Measurements from ENCODE around the gene SRSF8. TPM values are rescaled to one million over a fixed set of nuclear protein-coding genes. Genes with fewer than 3 reads are reported as not detected.
"Not testable (repeated sequence)": the region's sequence is repeated elsewhere in the genome, so short reads cannot be mapped to it uniquely, and the experiment has no call there.

SRSF8 gene
- total RNA-seq, result 17.9 and 27.0 TPM in 2 replicates

- no peak for DNase-seq
Measured at GRCh38 chr11:95066716-95067038, at the start of gene SRSF8. Gene SRSF8, plus strand, starts transcription at chr11:95066919. Its CDS starts 308 bp downstream, at chr11:95067227.

- DNase-seq, result not testable (repeated sequence)
Measured at GRCh38 chr11:95021468-95021867, 45.3 kb upstream of the SRSF8 start.

- no peak for DNase-seq
Measured at GRCh38 chr11:95024958-95025357, 41.8 kb upstream of the SRSF8 start, which contains the start of gene KDM4E. Gene KDM4E, plus strand, starts transcription at chr11:95025258. Its CDS starts 300 bp downstream, at chr11:95025558.

GRCh38 chr11:95025594-95025993 lies 41.1 kb upstream of the SRSF8 start:
- DNase-seq, result not testable (repeated sequence)

GRCh38 chr11:95028357-95028756 lies 38.4 kb upstream of the SRSF8 start:
- no peak for DNase-seq

- no peak for DNase-seq
Measured at GRCh38 chr11:95033051-95033450, 33.7 kb upstream of the SRSF8 start.

GRCh38 chr11:95035316-95035715 lies 31.4 kb upstream of the SRSF8 start:
- DNase-seq, result no peak

- DNase-seq, result peak; percentile 29
Measured at GRCh38 chr11:95037356-95038035, 29.2 kb upstream of the SRSF8 start.

GRCh38 chr11:95042239-95042638 lies 24.5 kb upstream of the SRSF8 start:
- no peak for DNase-seq

- DNase-seq, result no peak
Measured at GRCh38 chr11:95042906-95043305, 23.8 kb upstream of the SRSF8 start.

- DNase-seq, result no peak
Measured at GRCh38 chr11:95044010-95044409, 22.7 kb upstream of the SRSF8 start.

GRCh38 chr11:95045812-95046211 lies 20.9 kb upstream of the SRSF8 start:
- no peak for DNase-seq

- not testable (repeated sequence) for DNase-seq
Measured at GRCh38 chr11:95049122-95049521, 17.6 kb upstream of the SRSF8 start, which contains the start of gene KDM4F. Gene KDM4F, plus strand, starts transcription at chr11:95049422.

GRCh38 chr11:95050595-95051202 lies 16.0 kb upstream of the SRSF8 start:
- DNase-seq, result no peak

- DNase-seq, result no peak
Measured at GRCh38 chr11:95054356-95054755, 12.4 kb upstream of the SRSF8 start.

- DNase-seq, result no peak
Measured at GRCh38 chr11:95055283-95055897, 11.3 kb upstream of the SRSF8 start.

- DNase-seq, result no peak
Measured at GRCh38 chr11:95057959-95058358, 8.8 kb upstream of the SRSF8 start.

- DNase-seq, result no peak
Measured at GRCh38 chr11:95058621-95059020, 8.1 kb upstream of the SRSF8 start.

GRCh38 chr11:95059046-95059445 lies 7.7 kb upstream of the SRSF8 start:
- no peak for DNase-seq

GRCh38 chr11:95065336-95065735 lies 1.4 kb upstream of the SRSF8 start:
- no peak for DNase-seq

GRCh38 chr11:95067039-95067840 lies 521 bp downstream of the SRSF8 start:
- peak; percentile 86 for DNase-seq

- no peak for DNase-seq
Measured at GRCh38 chr11:95067841-95068219, 1.1 kb downstream of the SRSF8 start.

- DNase-seq, result peak; percentile 96
Measured at GRCh38 chr11:95068549-95068948, 1.8 kb downstream of the SRSF8 start.
